HG03095 (cell line): ENCODE data around the gene MAL.
A peak's percentile ranks its signal among the peaks of the same experiment; 100 is the strongest.

Source experiments
- ATAC-seq: cut with Tn5 transposase; IDR thresholded peaks from one replicate; pipeline ENCODE4 v1.9.1; 2021; ENCODE audit warnings: moderate library complexity; ENCODE audit not compliant: unreplicated experiment

The MAL gene

GRCh38 chr2:95060446-95061118 is 35.1 kb downstream of the MAL start:
- ATAC-seq: no peak

GRCh38 chr2:95061119-95061512 is 35.6 kb downstream of the MAL start:
- no peak for ATAC-seq

GRCh38 chr2:95061601-95062183 is 36.2 kb downstream of the MAL start:
- ATAC-seq: no peak

- no peak for ATAC-seq
These were observed 37.0 kb downstream of the MAL start for GRCh38 chr2:95062242-95063085.

- peak; percentile 74 for ATAC-seq
These were observed 37.8 kb downstream of the MAL start for GRCh38 chr2:95063086-95063958.

- ATAC-seq: no peak
These were observed 42.7 kb downstream of the MAL start for GRCh38 chr2:95068256-95068655.

GRCh38 chr2:95069465-95069864 is 44.0 kb downstream of the MAL start:
- no peak for ATAC-seq

GRCh38 chr2:95071856-95072255 is 46.3 kb downstream of the MAL start:
- no peak for ATAC-seq

- ATAC-seq: no peak
These were observed 46.9 kb downstream of the MAL start for GRCh38 chr2:95072424-95072823.

- ATAC-seq: no peak
These were observed 48.6 kb downstream of the MAL start for GRCh38 chr2:95073856-95074662.

- no peak for ATAC-seq
These were observed 49.3 kb downstream of the MAL start for GRCh38 chr2:95074663-95075439.

- no peak for ATAC-seq
These were observed 50.1 kb downstream of the MAL start for GRCh38 chr2:95075440-95076132.

- ATAC-seq: peak; percentile 80
These were observed 51.4 kb downstream of the MAL start for GRCh38 chr2:95076705-95077529.

- ATAC-seq: no peak
These were observed 52.0 kb downstream of the MAL start for GRCh38 chr2:95077530-95077825.

GRCh38 chr2:95077861-95078603 is 52.5 kb downstream of the MAL start:
- no peak for ATAC-seq

GRCh38 chr2:95079199-95079683 is 53.7 kb downstream of the MAL start:
- no peak for ATAC-seq

- no peak for ATAC-seq
These were observed 57.0 kb downstream of the MAL start for GRCh38 chr2:95082477-95082876.
